GM21367 (cell line): ENCODE measurements around the gene SLC38A10.
A peak's percentile ranks its signal among the peaks of the same experiment; 100 is the strongest.

ENCODE experiments used
- ATAC-seq: cut with Tn5 transposase; IDR thresholded peaks from one replicate; pipeline ENCODE4 v1.9.1; 2021; ENCODE audit not compliant: unreplicated experiment

SLC38A10 gene

GRCh38 chr17:81295031-81295675 is at the start of gene SLC38A10:
TSS of gene SLC38A10 (minus strand) at chr17:81295307. CDS start at chr17:81294921, 386 bp downstream.
- peak; percentile 65 for ATAC-seq

- ATAC-seq, result no peak
Measured at GRCh38 chr17:81342269-81343070, 47.4 kb upstream of the SLC38A10 start.

- no peak for ATAC-seq
Measured at GRCh38 chr17:81341516-81342268, 46.6 kb upstream of the SLC38A10 start.

- no peak for ATAC-seq
Measured at GRCh38 chr17:81340607-81341515, 45.8 kb upstream of the SLC38A10 start.

GRCh38 chr17:81339534-81340296 is 44.6 kb upstream of the SLC38A10 start:
- ATAC-seq, result no peak

GRCh38 chr17:81339191-81339533 is 44.1 kb upstream of the SLC38A10 start:
- no peak for ATAC-seq

- ATAC-seq, result no peak
Measured at GRCh38 chr17:81338274-81339190, 43.4 kb upstream of the SLC38A10 start.

GRCh38 chr17:81337476-81337879 is 42.4 kb upstream of the SLC38A10 start:
- no peak for ATAC-seq

- ATAC-seq, result no peak
Measured at GRCh38 chr17:81336930-81337325, 41.8 kb upstream of the SLC38A10 start.

- ATAC-seq, result no peak
Measured at GRCh38 chr17:81336296-81336929, 41.3 kb upstream of the SLC38A10 start.

GRCh38 chr17:81335773-81336157 is 40.7 kb upstream of the SLC38A10 start:
- ATAC-seq, result no peak

GRCh38 chr17:81334987-81335772 is 40.1 kb upstream of the SLC38A10 start:
- ATAC-seq, result no peak

GRCh38 chr17:81334391-81334901 is 39.3 kb upstream of the SLC38A10 start:
- ATAC-seq, result no peak

GRCh38 chr17:81333616-81334368 is 38.7 kb upstream of the SLC38A10 start:
- no peak for ATAC-seq

- no peak for ATAC-seq
Measured at GRCh38 chr17:81332914-81333528, 37.9 kb upstream of the SLC38A10 start.

GRCh38 chr17:81332118-81332834 is 37.2 kb upstream of the SLC38A10 start:
- no peak for ATAC-seq
